Ectodermal cell (in vitro differentiated cells): ENCODE measurements around the gene RNF123. TPM values are rescaled to one million over a fixed set of nuclear protein-coding genes. Genes with fewer than 3 reads are reported as not detected.

ENCODE experiments used
- H3K27ac ChIP-seq: 2 replicates; pipeline ENCODE4 v1.7.0; 2013; ENCODE audit warnings: mild to moderate bottlenecking, low read depth, low read length; ENCODE audit not compliant: insufficient read depth, poor library complexity, severe bottlenecking
- H3K27me3 ChIP-seq: 2 replicates; pipeline ENCODE4 v1.7.0; 2013; ENCODE audit warnings: mild to moderate bottlenecking, low read length; ENCODE audit not compliant: insufficient read depth, control insufficient read depth, poor library complexity, severe bottlenecking
- H3K36me3 ChIP-seq: one replicate; pipeline ENCODE4 v1.7.0; 2013; ENCODE audit warnings: low read length; ENCODE audit not compliant: control insufficient read depth, insufficient read depth
- H3K4me1 ChIP-seq: one replicate; pipeline ENCODE4 v1.7.0; 2013; ENCODE audit warnings: low read length; ENCODE audit not compliant: control insufficient read depth, insufficient read depth
- H3K4me3 ChIP-seq: 2 replicates; pipeline ENCODE4 v1.7.0; 2013; ENCODE audit warnings: low read depth, low read length, control low read depth; ENCODE audit not compliant: insufficient read depth
- H3K9me3 ChIP-seq: 2 replicates; pipeline ENCODE4 v1.7.0; 2013; ENCODE audit warnings: mild to moderate bottlenecking, low read length, moderate library complexity; ENCODE audit not compliant: control insufficient read depth
- WGBS, 2 experiments: methylation state at CpG; one replicate each; pipeline ENCODE4 v1.1.7; 2013; ENCODE audit warnings: missing lambda C conversion rate in 2 of 2; 5-methylcytosine and 5-hydroxymethylcytosine counted together
- polyA plus RNA-seq, 4 experiments: library from polyadenylated mRNA; stranded (reverse); fragments of 50-300 nt; gene quantifications; one replicate each; pipeline ENCODE4 v1.2.3, GENCODE V29; 2013

RNF123 gene
- 37.0 TPM for polyA plus RNA-seq (2013, experiment 1 of 4)
- 34.0 TPM for polyA plus RNA-seq (2013, experiment 2 of 4)
- 30.1 TPM for polyA plus RNA-seq (2013, experiment 3 of 4)
- polyA plus RNA-seq (2013, experiment 4 of 4), result 33.4 TPM

GRCh38 chr3:49689046-49689907 is at the start of gene RNF123, which contains the start of gene MST1:
Gene RNF123, plus strand, starts transcription at chr3:49689557. Its CDS starts 1,609 bp downstream, at chr3:49691166.
Gene MST1, minus strand, starts transcription at chr3:49689474. Its CDS starts 783 bp downstream, at chr3:49688691.
- H3K4me3 ChIP-seq, result peak within 1 kb of the TSS; percentile 82
- no peak within 1 kb of the TSS for H3K27ac ChIP-seq
- no peaks in the 10 kb centered on the region for H3K4me1 ChIP-seq
- 5 to 7% methylated on average over 66 of the region's 66 CpGs for WGBS, 2 experiments
- peaks cover 6% of the 10 kb centered on the region for H3K27me3 ChIP-seq
- H3K36me3 ChIP-seq, result peaks cover 4% of the 10 kb centered on the region
- no peaks in the 10 kb centered on the region for H3K9me3 ChIP-seq

- Histone ChIP-seq H3K4me1 (no peaks in the 10 kb centered on the region), H3K27ac (no peak overlapping the region), H3K4me3 (no peak overlapping the region), H3K27me3 (no peaks in the 10 kb centered on the region), H3K36me3 (no peaks in the 10 kb centered on the region), H3K9me3 (no peaks in the 10 kb centered on the region)
- WGBS, 2 experiments, result 76 to 78% methylated on average over 7 of the region's 7 CpGs
These were observed 48.1 kb upstream of the RNF123 start for GRCh38 chr3:49641292-49641691.

GRCh38 chr3:49641921-49642707 is 47.2 kb upstream of the RNF123 start:
- no peaks in the 10 kb centered on the region for H3K4me1 ChIP-seq
- no peaks in the 10 kb centered on the region for H3K36me3 ChIP-seq
- no peak overlapping the region for H3K27ac ChIP-seq
- no peak overlapping the region for H3K4me3 ChIP-seq
- 94 to 95% methylated on average over 14 of the region's 14 CpGs for WGBS, 2 experiments
- no peaks in the 10 kb centered on the region for H3K9me3 ChIP-seq
- no peaks in the 10 kb centered on the region for H3K27me3 ChIP-seq

- no peaks in the 10 kb centered on the region for H3K4me1 ChIP-seq
- no peaks in the 10 kb centered on the region for H3K27me3 ChIP-seq
- H3K9me3 ChIP-seq, result no peaks in the 10 kb centered on the region
- no peak overlapping the region for H3K27ac ChIP-seq
- H3K36me3 ChIP-seq, result no peaks in the 10 kb centered on the region
- WGBS, 2 experiments, result 93 to 94% methylated on average over 9 of the region's 9 CpGs
- no peak overlapping the region for H3K4me3 ChIP-seq
These were observed 46.6 kb upstream of the RNF123 start for GRCh38 chr3:49642708-49643145.

- no peaks in the 10 kb centered on the region for H3K4me1 ChIP-seq
- H3K27me3 ChIP-seq, result no peaks in the 10 kb centered on the region
- 90 to 92% methylated on average over 8 of the region's 8 CpGs for WGBS, 2 experiments
- H3K36me3 ChIP-seq, result no peaks in the 10 kb centered on the region
- H3K9me3 ChIP-seq, result no peaks in the 10 kb centered on the region
- H3K27ac ChIP-seq, result no peak overlapping the region
- H3K4me3 ChIP-seq, result no peak overlapping the region
These were observed 44.7 kb upstream of the RNF123 start for GRCh38 chr3:49644684-49645083.

GRCh38 chr3:49646236-49646635 is 43.1 kb upstream of the RNF123 start:
- Histone ChIP-seq H3K9me3 (no peaks in the 10 kb centered on the region), H3K27me3 (no peaks in the 10 kb centered on the region), H3K27ac (no peak overlapping the region), H3K4me1 (no peaks in the 10 kb centered on the region), H3K36me3 (no peaks in the 10 kb centered on the region), H3K4me3 (no peak overlapping the region)
- 91 to 97% methylated on average over 2 to 3 of the region's 3 CpGs for WGBS, 2 experiments

GRCh38 chr3:49647741-49648140 is 41.6 kb upstream of the RNF123 start:
- Histone ChIP-seq H3K4me1 (no peaks in the 10 kb centered on the region), H3K36me3 (no peaks in the 10 kb centered on the region), H3K9me3 (no peaks in the 10 kb centered on the region), H3K4me3 (no peak overlapping the region), H3K27me3 (no peaks in the 10 kb centered on the region), H3K27ac (no peak overlapping the region)
- WGBS, 2 experiments, result 91% methylated on average over 2 of the region's 2 CpGs

GRCh38 chr3:49648354-49649019 is 40.9 kb upstream of the RNF123 start:
- WGBS, 2 experiments, result 87 to 92% methylated on average over 3 of the region's 3 CpGs
- H3K27ac ChIP-seq, result no peak overlapping the region
- H3K27me3 ChIP-seq, result no peaks in the 10 kb centered on the region
- H3K36me3 ChIP-seq, result no peaks in the 10 kb centered on the region
- H3K9me3 ChIP-seq, result no peaks in the 10 kb centered on the region
- no peak overlapping the region for H3K4me3 ChIP-seq
- H3K4me1 ChIP-seq, result no peaks in the 10 kb centered on the region

- Histone ChIP-seq H3K4me3 (no peak overlapping the region), H3K9me3 (no peaks in the 10 kb centered on the region)
These were observed 39.8 kb upstream of the RNF123 start for GRCh38 chr3:49649576-49649975.

More at GRCh38 chr3:49649576-49649975, 39.8 kb upstream of the RNF123 start:
- Histone ChIP-seq H3K27ac (no peak overlapping the region), H3K27me3 (no peaks in the 10 kb centered on the region), H3K36me3 (no peaks in the 10 kb centered on the region), H3K4me1 (no peaks in the 10 kb centered on the region)
- 95 to 100% methylated on average over 1 of the region's 1 CpG for WGBS, 2 experiments
